ENCODE measurements around the gene DNAJC7. TPM values are rescaled to one million over a fixed set of nuclear protein-coding genes. Genes with fewer than 3 reads are reported as not detected.

Gene DNAJC7
- total and polyA plus RNA-seq, 8 donors: 12.3 to 161 (median 70.6) TPM

- Histone ChIP-seq H3K4me3 (no peak overlapping the region), H3K9me3 (no peaks in the 10 kb centered on the region), H3K36me3 (peaks cover 34 to 58% (median 55%) of the 10 kb centered on the region in 4 donors), H3K4me1 (peaks cover 11 to 76% (median 51%) of the 10 kb centered on the region in 4 donors), H3K27me3 (no peaks in the 10 kb centered on the region), H3K27ac (peak overlapping the region in 3 of 5 donors; percentile 50 to 79 (median 54))
- TF ChIP-seq POLR2A (IDR thresholded peaks at IDR 0.05): no peak
- no peak for TF ChIP-seq POLR2AphosphoS5 (IDR thresholded peaks at IDR 0.05)
- TF ChIP-seq EP300 (IDR thresholded peaks at IDR 0.05): no peak
- TF ChIP-seq CTCF (IDR thresholded peaks at IDR 0.05): no peak
- WGBS, 5 donors: 80 to 88% (median 83%) methylated on average over 7 of the region's 7 CpGs
- DNase-seq: no peak
- intact Hi-C loops (cut with DNase I; ENCODE audit: low total_unique reads): no loop called here
Measured at GRCh38 chr17:42002175-42002791, 15.0 kb downstream of the DNAJC7 start.

- H3K9me3 ChIP-seq: no peaks in the 10 kb centered on the region
- no peak for DNase-seq
- H3K4me3 ChIP-seq: no peak overlapping the region
- H3K27ac ChIP-seq: peak overlapping the region in 2 of 5 donors; percentile 70 to 79
- TF ChIP-seq POLR2A (IDR thresholded peaks at IDR 0.05) (no peak), POLR2AphosphoS5 (IDR thresholded peaks at IDR 0.05) (no peak), EP300 (IDR thresholded peaks at IDR 0.05) (no peak), CTCF (IDR thresholded peaks at IDR 0.05) (no peak)
- intact Hi-C loops (cut with DNase I; ENCODE audit: low total_unique reads): no loop called here
- H3K27me3 ChIP-seq: no peaks in the 10 kb centered on the region
- peaks cover 11 to 70% (median 49%) of the 10 kb centered on the region in 4 donors for H3K4me1 ChIP-seq
- peaks cover 39 to 63% (median 60%) of the 10 kb centered on the region in 4 donors for H3K36me3 ChIP-seq
- 79 to 86% (median 85%) methylated on average over 2 of the region's 2 CpGs for WGBS, 5 donors
Measured at GRCh38 chr17:42001729-42002128, 15.5 kb downstream of the DNAJC7 start.

GRCh38 chr17:42000413-42001133 lies 16.7 kb downstream of the DNAJC7 start:
- peaks cover 51 to 75% (median 72%) of the 10 kb centered on the region in 4 donors for H3K36me3 ChIP-seq
- H3K9me3 ChIP-seq: no peaks in the 10 kb centered on the region
- H3K4me3 ChIP-seq: no peak overlapping the region
- DNase-seq: peak in 1 of 2 donors; percentile 63
- peak overlapping the region; percentile 42 to 77 (median 69) for H3K27ac ChIP-seq
- intact Hi-C loops (cut with DNase I; ENCODE audit: low total_unique reads): no loop called here
- TF ChIP-seq POLR2A (IDR thresholded peaks at IDR 0.05) (no peak), CTCF (IDR thresholded peaks at IDR 0.05) (no peak), POLR2AphosphoS5 (IDR thresholded peaks at IDR 0.05) (peak in 1 of 3 donors; percentile 64), EP300 (IDR thresholded peaks at IDR 0.05) (no peak)
- H3K27me3 ChIP-seq: no peaks in the 10 kb centered on the region
- 36 to 61% (median 51%) methylated on average over 3 of the region's 3 CpGs for WGBS, 5 donors
- H3K4me1 ChIP-seq: peaks cover 11 to 61% (median 43%) of the 10 kb centered on the region in 4 donors

- no peaks in the 10 kb centered on the region for H3K9me3 ChIP-seq
- no peaks in the 10 kb centered on the region for H3K27me3 ChIP-seq
- no peak for TF ChIP-seq POLR2A (IDR thresholded peaks at IDR 0.05)
- no peak for TF ChIP-seq POLR2AphosphoS5 (IDR thresholded peaks at IDR 0.05)
- TF ChIP-seq EP300 (IDR thresholded peaks at IDR 0.05): no peak
- TF ChIP-seq CTCF (IDR thresholded peaks at IDR 0.05): no peak
- no peak for DNase-seq
- intact Hi-C loops (cut with DNase I; ENCODE audit: low total_unique reads): no loop called here
- WGBS, 5 donors: 30 to 46% (median 42%) methylated on average over 2 of the region's 2 CpGs
- peaks cover 65 to 96% (median 93%) of the 10 kb centered on the region in 4 donors for H3K36me3 ChIP-seq
- no peak overlapping the region for H3K27ac ChIP-seq
- H3K4me1 ChIP-seq: peaks cover 10 to 41% (median 25%) of the 10 kb centered on the region in 4 donors
- H3K4me3 ChIP-seq: no peak overlapping the region
Measured at GRCh38 chr17:41998497-41998896, 18.7 kb downstream of the DNAJC7 start.

All from stomach (tissue), 9 donors.